GM12878 (cell line): ENCODE results near the gene PIK3R4. TPM values are rescaled to one million over a fixed set of nuclear protein-coding genes. Genes with fewer than 3 reads are reported as not detected.

Experiments used
- ATAC-seq: fragments of 200-7000 bp; cut with Tn5 transposase; 3 replicates; pipeline ENCODE4 v1.9.1; 2020; ENCODE audit warnings: mild to moderate bottlenecking, moderate library complexity
- BruUV-seq: library from RNA; stranded (reverse); fragments of 400-500 nt; replicated peaks from 2 replicates; lab custom pipeline; 2021; lab: Mats Ljungman, UMichigan
- CTCF ChIA-PET: fragments of 300-600 bp; sonication (Branson Sonifier 250); formaldehyde crosslinking; extraction: SDS; loops from one replicate; lab custom pipeline; 2021; ENCODE audit warnings: inconsistent platforms; lab: Yijun Ruan, JAX
- POLR2A ChIA-PET: fragments of 350-600 bp; formaldehyde crosslinking; extraction: SDS; loops from one replicate; lab custom pipeline; 2021; ENCODE audit warnings: inconsistent platforms; lab: Charles Lee
- RAD21 ChIA-PET: fragments of 300-600 bp; sonication (Branson Sonifier 250); formaldehyde crosslinking; loops from one replicate; lab custom pipeline; 2023; ENCODE audit warnings: antibody characterized with exemption; ENCODE audit not compliant: unreplicated experiment; lab: Charles Lee
- SMC1A ChIA-PET: fragments of 300-600 bp; sonication (Branson Sonifier 250); formaldehyde crosslinking; loops from one replicate; lab custom pipeline; 2023; ENCODE audit not compliant: unreplicated experiment, uncharacterized antibody; lab: Charles Lee
- DNase-seq: peaks from one replicate; pipeline ENCODE4 v3.0.0-alpha.2; 2011; ENCODE audit warnings: low read depth, low spot score
- FAIRE-seq: peaks from 3 replicates; lab custom pipeline; 2011; peaks lifted over from hg19 to GRCh38; lab: Jason Lieb, UNC
- H2AFZ ChIP-seq: 2 replicates; pipeline ENCODE4 v1.6.0; 2011; ENCODE audit warnings: low read depth, low read length, control low read depth; ENCODE audit not compliant: control insufficient read depth
- H3K27ac ChIP-seq: 2 replicates; pipeline ENCODE4 v1.5.1; 2011; ENCODE audit warnings: control low read depth; ENCODE audit not compliant: control insufficient read depth, insufficient read depth
- H3K27me3 ChIP-seq, 2 experiments: replicated peaks in 1 of 2; 2 replicates each; pipeline versions ENCODE4 v1.6.0 to v1.6.1; 2011; ENCODE audit warnings: low read length in 1 of 2; ENCODE audit not compliant: control insufficient read depth in 2 of 2, insufficient read depth in 2 of 2
- H3K36me3 ChIP-seq, 2 experiments: 2 replicates each; pipeline ENCODE4 v1.5.1; 2011; ENCODE audit warnings: low read length in 1 of 2; ENCODE audit not compliant: control insufficient read depth in 2 of 2, insufficient read depth in 2 of 2
- H3K4me1 ChIP-seq: 2 replicates; pipeline ENCODE4 v1.6.1; 2011; ENCODE audit warnings: mild to moderate bottlenecking, low read length, moderate library complexity, mixed read lengths; ENCODE audit not compliant: control insufficient read depth, insufficient read depth
- H3K4me2 ChIP-seq: 2 replicates; pipeline ENCODE4 v1.6.0; 2011; ENCODE audit warnings: control low read depth; ENCODE audit not compliant: control insufficient read depth, insufficient read depth
- H3K4me3 ChIP-seq: fragments of 200-600 bp; sonication (generic); 2 replicates; pipeline ENCODE4 v1.5.1; 2016
- H3K79me2 ChIP-seq: 2 replicates; pipeline ENCODE4 v1.6.0; 2011; ENCODE audit warnings: low read length; ENCODE audit not compliant: control insufficient read depth, insufficient read depth
- H3K9ac ChIP-seq: 2 replicates; pipeline ENCODE4 v1.8.0; 2011; ENCODE audit warnings: low read length, control low read depth, mixed read lengths; ENCODE audit not compliant: control insufficient read depth, insufficient read depth
- H3K9me3 ChIP-seq: replicated peaks from 3 replicates; pipeline ENCODE4 v1.5.1; 2011; ENCODE audit warnings: mild to moderate bottlenecking, low read length; ENCODE audit not compliant: control insufficient read depth, insufficient read depth
- H4K20me1 ChIP-seq: 2 replicates; pipeline ENCODE4 v1.6.0; 2011; ENCODE audit not compliant: control insufficient read depth, insufficient read depth
- BMI1 ChIP-seq: fragments of 450-650 bp; IDR thresholded peaks from 2 replicates; pipeline ENCODE4 v1.6.1; 2016; ENCODE audit warnings: mild to moderate bottlenecking, moderate library complexity, borderline replicate concordance
- CBX5 ChIP-seq: sonication (generic); IDR thresholded peaks from 2 replicates; pipeline ENCODE4 v1.6.1; 2016; ENCODE audit warnings: low read depth, moderate library complexity, mild to moderate bottlenecking, inconsistent platforms
- IKZF2 ChIP-seq, 2 experiments: fragments of 450-650 bp; IDR thresholded peaks; 2 replicates each; pipeline ENCODE4 v1.6.1; 2017; ENCODE audit warnings: mild to moderate bottlenecking in 2 of 2, moderate library complexity in 2 of 2
- JUND ChIP-seq: IDR thresholded peaks from 2 replicates; pipeline ENCODE4 v1.6.1; 2012; ENCODE audit warnings: low read depth, mild to moderate bottlenecking, low read length, improper control_type of control experiment, moderate library complexity
- MEF2B ChIP-seq: fragments of 450-650 bp; IDR thresholded peaks from 2 replicates; pipeline ENCODE4 v1.6.1; 2018; ENCODE audit warnings: mild to moderate bottlenecking, moderate library complexity; ENCODE audit not compliant: partially characterized antibody, poor library complexity, severe bottlenecking
- NFIC ChIP-seq: IDR thresholded peaks from 2 replicates; pipeline ENCODE4 v1.6.1; 2012; ENCODE audit warnings: low read depth, mild to moderate bottlenecking, inconsistent platforms, low read length, moderate library complexity
- NFYB ChIP-seq: IDR thresholded peaks from 2 replicates; pipeline ENCODE4 v1.6.1; 2011; ENCODE audit warnings: low read depth, mild to moderate bottlenecking, low read length, improper control_type of control experiment, moderate library complexity; ENCODE audit not compliant: insufficient read depth
- NR2C1 ChIP-seq: fragments of 450-650 bp; IDR thresholded peaks from 2 replicates; pipeline ENCODE4 v1.6.1; 2017; ENCODE audit warnings: antibody characterized with exemption, mild to moderate bottlenecking, moderate library complexity
- NR2F1 ChIP-seq: fragments of 450-650 bp; conservative IDR thresholded peaks from 2 replicates; pipeline ENCODE4 v1.6.1; 2017; ENCODE audit warnings: mild to moderate bottlenecking
- RB1 ChIP-seq: fragments of 450-650 bp; formaldehyde crosslinking; IDR thresholded peaks from 2 replicates; pipeline ENCODE4 v1.6.1; 2017; ENCODE audit warnings: mild to moderate bottlenecking, borderline replicate concordance
- SREBF1 ChIP-seq: IDR thresholded peaks from 2 replicates; pipeline ENCODE4 v1.6.1; 2012; ENCODE audit warnings: mild to moderate bottlenecking, low read length
- TAF1 ChIP-seq: IDR thresholded peaks from 2 replicates; pipeline ENCODE4 v1.6.1; 2011; ENCODE audit warnings: mild to moderate bottlenecking, low read depth, low read length, borderline replicate concordance
- YY1 ChIP-seq: IDR thresholded peaks from 2 replicates; pipeline ENCODE4 v1.6.1; 2011; ENCODE audit warnings: low read depth, mild to moderate bottlenecking, low read length
- ZNF207 ChIP-seq: fragments of 450-650 bp; IDR thresholded peaks from 2 replicates; pipeline ENCODE4 v1.6.1; 2014; ENCODE audit warnings: antibody characterized with exemption, mild to moderate bottlenecking, borderline replicate concordance
- WGBS: methylation state at CpG from one replicate; pipeline ENCODE4 v1.1.6; 2016; ENCODE audit warnings: low lambda C conversion rate; ENCODE audit not compliant: insufficient replicate concordance, insufficient coverage; ENCODE audit errors: missing lambda C conversion rate; 5-methylcytosine and 5-hydroxymethylcytosine counted together
- in situ Hi-C: fragments of 300-500 bp; cut with MboI; formaldehyde crosslinking; loops from 9 replicates; pipeline ENCODE4 v1.14.3; 2018; ENCODE audit warnings: mixed read lengths
- intact Hi-C: fragments of 100-400 bp; cut with micrococcal nuclease; formaldehyde crosslinking; loops from one replicate; pipeline ENCODE4 v1.14.2; 2022; ENCODE audit not compliant: unreplicated experiment
- polyA plus RNA-seq, 11 experiments: library from polyadenylated mRNA; depleted of rRNA in 4 of 11; unstranded in 6 of 11; stranded (reverse) in 5 of 11; fragments of >200 nt; fragmentation: Nextera tagmentation in 4 of 11; fragmentation: Illumina TruSeq in 1 of 11; extraction: Ambion mirVana in 4 of 11; extraction: Trizol in 1 of 11; gene quantifications; 1 replicate in 1 of 11; 2 replicates in 10 of 11; pipeline versions ENCODE4 v1.2.1 to v1.2.3, GENCODE V29; 2011 to 2016; ENCODE audit warnings: inconsistent platforms in 2 of 11, missing spikeins in 2 of 11, low read depth in 1 of 11
- total RNA-seq, 4 experiments: library from RNA; depleted of rRNA in 3 of 4; stranded (reverse); fragments of >200 nt in 3 of 4; fragmentation: Illumina TruSeq in 1 of 4; extraction: Trizol in 1 of 4; gene quantifications; 2 replicates each; pipeline versions ENCODE4 v1.2.1 to v1.2.3, GENCODE V29; 2013 to 2021
- TF ChIP-seq, protein P1 (sequence below): fragments of 450-650 bp; IDR thresholded peaks from 2 replicates; pipeline ENCODE4 v1.6.1; 2016; ENCODE audit warnings: mild to moderate bottlenecking
- TF ChIP-seq, protein P2 (sequence below): IDR thresholded peaks from 2 replicates; pipeline ENCODE4 v1.6.1; 2012; ENCODE audit warnings: low read depth, low read length, improper control_type of control experiment
- TF ChIP-seq, protein P3 (sequence below), 3 experiments: IDR thresholded peaks in 2 of 3; conservative IDR thresholded peaks in 1 of 3; 2 replicates each; pipeline ENCODE4 v1.5.1; 2011; ENCODE audit warnings: low read depth in 3 of 3, low read length in 3 of 3, mild to moderate bottlenecking in 3 of 3, control low read depth in 2 of 3, moderate library complexity in 2 of 3, inconsistent platforms in 1 of 3, mixed read lengths in 1 of 3; ENCODE audit not compliant: control insufficient read depth in 2 of 3, insufficient read depth in 1 of 3; ENCODE audit errors: extremely low read depth in 1 of 3
- TF ChIP-seq, protein P4 (sequence below): fragments of 450-650 bp; IDR thresholded peaks from 2 replicates; pipeline ENCODE4 v1.6.1; 2018; ENCODE audit warnings: mild to moderate bottlenecking, low read depth, moderate library complexity; ENCODE audit not compliant: partially characterized antibody

The PIK3R4 gene
- total and polyA plus RNA-seq, 10 of the 15 experiments (the other 5 are each of a cell fraction or from before 2014, with no cell fraction given): 22.6 to 50.2 (median 31.1) TPM

DNA sequence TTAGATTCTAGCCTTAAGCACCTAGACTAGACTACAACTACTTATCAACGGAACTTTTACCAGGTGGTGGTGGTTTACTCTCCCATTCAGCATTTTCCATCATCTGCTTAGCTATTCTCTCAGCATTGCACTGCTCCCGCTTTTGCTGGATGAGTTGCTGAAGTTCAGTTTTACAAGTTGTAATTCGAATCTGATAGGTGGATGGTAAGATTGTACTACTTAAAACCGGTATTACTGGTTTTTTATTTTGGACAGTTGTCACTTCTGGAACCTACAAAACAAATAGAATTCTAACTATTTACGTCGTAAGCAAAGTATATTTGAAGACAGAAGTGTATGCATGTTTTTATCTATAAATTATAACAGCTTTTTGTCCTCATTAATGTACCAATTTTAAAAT lies 41.1 kb downstream of the PIK3R4 start (continued):
- TF ChIP-seq CBX5: no peak
- no peak for TF ChIP-seq NR2F1
- no peak for TF ChIP-seq BMI1
- TF ChIP-seq IKZF2 (IDR thresholded peaks at IDR 0.05): no peak
- TF ChIP-seq NR2C1: no peak

DNA sequence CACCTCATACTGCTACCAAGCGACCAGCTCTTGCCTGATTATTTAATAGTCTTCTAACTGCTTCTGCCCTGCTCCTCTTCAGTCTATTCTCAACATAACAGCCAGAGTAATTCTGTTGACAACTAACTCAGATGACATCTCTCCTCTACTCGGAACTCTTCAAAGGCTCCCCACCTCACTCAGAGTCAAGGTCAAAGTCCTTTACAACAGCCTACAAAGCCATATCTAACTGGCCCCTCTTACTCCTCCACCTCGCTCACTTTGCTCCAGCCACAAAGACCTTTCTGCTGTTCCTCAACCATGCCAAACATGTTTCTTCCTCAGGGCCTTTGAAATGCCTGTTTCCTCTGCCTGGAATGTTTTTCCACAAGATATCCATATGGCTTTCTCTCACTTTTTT lies 43.6 kb downstream of the PIK3R4 start:
- no peaks in the 10 kb centered on the region for H3K27me3 ChIP-seq
- H3K79me2 ChIP-seq: no peaks in the 10 kb centered on the region
- H2AFZ ChIP-seq: no peak overlapping the region
- ChIA-PET RAD21 (no interaction called here), POLR2A (no interaction called here), CTCF (interaction anchor here (0.6 kb wide), 1 partner anchor 23 kb away, joined by 5 read pairs; no protein-coding TSS in a partner anchor), SMC1A (interaction anchor here (1.6 kb wide), 1 partner anchor 9 kb away, joined by 7 read pairs; no protein-coding TSS in a partner anchor)
- ATAC-seq (no peak), FAIRE-seq (no peak), DNase-seq (no peak)
- no TSS peak for BruUV-seq
- H3K27ac ChIP-seq: no peak overlapping the region
- H3K4me2 ChIP-seq: no peak overlapping the region
- intact Hi-C loops: no loop called here
- no peaks in the 10 kb centered on the region for H4K20me1 ChIP-seq
- 100% methylated on average over 3 of the region's 3 CpGs for WGBS
- in situ Hi-C loops: no loop called here
- no peaks in the 10 kb centered on the region for H3K9me3 ChIP-seq
- no peak overlapping the region for H3K4me3 ChIP-seq
- H3K4me1 ChIP-seq: no peaks in the 10 kb centered on the region
- H3K9ac ChIP-seq: no peak overlapping the region
- H3K36me3 ChIP-seq: peaks cover 0 to 14% of the 10 kb centered on the region in 2 experiments; a peak in 2 of 4 replicates
- no peak for TF ChIP-seq NFIC
- TF ChIP-seq SREBF1: no peak
- TF ChIP-seq, protein P1, sequence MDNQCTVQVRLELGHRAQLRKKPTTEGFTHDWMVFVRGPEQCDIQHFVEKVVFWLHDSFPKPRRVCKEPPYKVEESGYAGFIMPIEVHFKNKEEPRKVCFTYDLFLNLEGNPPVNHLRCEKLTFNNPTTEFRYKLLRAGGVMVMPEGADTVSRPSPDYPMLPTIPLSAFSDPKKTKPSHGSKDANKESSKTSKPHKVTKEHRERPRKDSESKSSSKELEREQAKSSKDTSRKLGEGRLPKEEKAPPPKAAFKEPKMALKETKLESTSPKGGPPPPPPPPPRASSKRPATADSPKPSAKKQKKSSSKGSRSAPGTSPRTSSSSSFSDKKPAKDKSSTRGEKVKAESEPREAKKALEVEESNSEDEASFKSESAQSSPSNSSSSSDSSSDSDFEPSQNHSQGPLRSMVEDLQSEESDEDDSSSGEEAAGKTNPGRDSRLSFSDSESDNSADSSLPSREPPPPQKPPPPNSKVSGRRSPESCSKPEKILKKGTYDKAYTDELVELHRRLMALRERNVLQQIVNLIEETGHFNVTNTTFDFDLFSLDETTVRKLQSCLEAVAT: no peak
- TF ChIP-seq, protein P2, sequence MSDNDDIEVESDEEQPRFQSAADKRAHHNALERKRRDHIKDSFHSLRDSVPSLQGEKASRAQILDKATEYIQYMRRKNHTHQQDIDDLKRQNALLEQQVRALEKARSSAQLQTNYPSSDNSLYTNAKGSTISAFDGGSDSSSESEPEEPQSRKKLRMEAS: no peak
- no peak for TF ChIP-seq TAF1
- no peak for TF ChIP-seq RB1
- TF ChIP-seq YY1: no peak
- TF ChIP-seq, protein P3, sequence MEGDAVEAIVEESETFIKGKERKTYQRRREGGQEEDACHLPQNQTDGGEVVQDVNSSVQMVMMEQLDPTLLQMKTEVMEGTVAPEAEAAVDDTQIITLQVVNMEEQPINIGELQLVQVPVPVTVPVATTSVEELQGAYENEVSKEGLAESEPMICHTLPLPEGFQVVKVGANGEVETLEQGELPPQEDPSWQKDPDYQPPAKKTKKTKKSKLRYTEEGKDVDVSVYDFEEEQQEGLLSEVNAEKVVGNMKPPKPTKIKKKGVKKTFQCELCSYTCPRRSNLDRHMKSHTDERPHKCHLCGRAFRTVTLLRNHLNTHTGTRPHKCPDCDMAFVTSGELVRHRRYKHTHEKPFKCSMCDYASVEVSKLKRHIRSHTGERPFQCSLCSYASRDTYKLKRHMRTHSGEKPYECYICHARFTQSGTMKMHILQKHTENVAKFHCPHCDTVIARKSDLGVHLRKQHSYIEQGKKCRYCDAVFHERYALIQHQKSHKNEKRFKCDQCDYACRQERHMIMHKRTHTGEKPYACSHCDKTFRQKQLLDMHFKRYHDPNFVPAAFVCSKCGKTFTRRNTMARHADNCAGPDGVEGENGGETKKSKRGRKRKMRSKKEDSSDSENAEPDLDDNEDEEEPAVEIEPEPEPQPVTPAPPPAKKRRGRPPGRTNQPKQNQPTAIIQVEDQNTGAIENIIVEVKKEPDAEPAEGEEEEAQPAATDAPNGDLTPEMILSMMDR (IDR thresholded peaks at IDR 0.05 in 2 of 3, conservative IDR thresholded peaks at IDR 0.05 in 1 of 3; ENCODE audit: control insufficient read depth in 2 of 3, extremely low read depth in 1 of 3, insufficient read depth in 1 of 3, low read depth in 3 of 3, low read length in 3 of 3): no peak
- TF ChIP-seq, protein P4, sequence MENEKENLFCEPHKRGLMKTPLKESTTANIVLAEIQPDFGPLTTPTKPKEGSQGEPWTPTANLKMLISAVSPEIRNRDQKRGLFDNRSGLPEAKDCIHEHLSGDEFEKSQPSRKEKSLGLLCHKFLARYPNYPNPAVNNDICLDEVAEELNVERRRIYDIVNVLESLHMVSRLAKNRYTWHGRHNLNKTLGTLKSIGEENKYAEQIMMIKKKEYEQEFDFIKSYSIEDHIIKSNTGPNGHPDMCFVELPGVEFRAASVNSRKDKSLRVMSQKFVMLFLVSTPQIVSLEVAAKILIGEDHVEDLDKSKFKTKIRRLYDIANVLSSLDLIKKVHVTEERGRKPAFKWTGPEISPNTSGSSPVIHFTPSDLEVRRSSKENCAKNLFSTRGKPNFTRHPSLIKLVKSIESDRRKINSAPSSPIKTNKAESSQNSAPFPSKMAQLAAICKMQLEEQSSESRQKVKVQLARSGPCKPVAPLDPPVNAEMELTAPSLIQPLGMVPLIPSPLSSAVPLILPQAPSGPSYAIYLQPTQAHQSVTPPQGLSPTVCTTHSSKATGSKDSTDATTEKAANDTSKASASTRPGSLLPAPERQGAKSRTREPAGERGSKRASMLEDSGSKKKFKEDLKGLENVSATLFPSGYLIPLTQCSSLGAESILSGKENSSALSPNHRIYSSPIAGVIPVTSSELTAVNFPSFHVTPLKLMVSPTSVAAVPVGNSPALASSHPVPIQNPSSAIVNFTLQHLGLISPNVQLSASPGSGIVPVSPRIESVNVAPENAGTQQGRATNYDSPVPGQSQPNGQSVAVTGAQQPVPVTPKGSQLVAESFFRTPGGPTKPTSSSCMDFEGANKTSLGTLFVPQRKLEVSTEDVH: no peak
- no peak for TF ChIP-seq ZNF207
- TF ChIP-seq NFYB: no peak
- no peak for TF ChIP-seq MEF2B
- TF ChIP-seq JUND: no peak
